Keratinocyte (primary cell): ENCODE data around the gene KCNB1. TPM values are rescaled to one million over a fixed set of nuclear protein-coding genes. Genes with fewer than 3 reads are reported as not detected.

Source experiments
- DNase-seq: peaks from one replicate; pipeline ENCODE4 v3.0.0-alpha.2; 2011; ENCODE audit warnings: low read depth, missing footprints, low spot score
- FAIRE-seq: peaks from 2 replicates; lab custom pipeline; 2011; peaks lifted over from hg19 to GRCh38; lab: Jason Lieb, UNC
- H2AFZ ChIP-seq: 2 replicates; pipeline ENCODE4 v1.6.0; 2012; ENCODE audit warnings: low read length, control low read depth, inconsistent platforms; ENCODE audit not compliant: control insufficient read depth
- H3K27ac ChIP-seq: 2 replicates; pipeline ENCODE4 v1.5.1; 2011; ENCODE audit warnings: low read length; ENCODE audit not compliant: control insufficient read depth, insufficient read depth
- H3K27me3 ChIP-seq: 3 replicates; pipeline ENCODE4 v1.6.0; 2011; ENCODE audit warnings: low read length; ENCODE audit not compliant: control insufficient read depth, insufficient read depth; ENCODE audit errors: extremely low read depth
- H3K36me3 ChIP-seq, 2 experiments: 2 replicates in 1 of 2; 3 replicates in 1 of 2; pipeline ENCODE4 v1.5.1; 2011; ENCODE audit warnings: low read length in 2 of 2, mild to moderate bottlenecking in 1 of 2; ENCODE audit not compliant: control insufficient read depth in 2 of 2, insufficient read depth in 2 of 2; ENCODE audit errors: extremely low read depth in 1 of 2
- H3K4me1 ChIP-seq: 3 replicates; pipeline ENCODE4 v1.5.1; 2011; ENCODE audit warnings: low read length; ENCODE audit not compliant: control insufficient read depth, insufficient read depth; ENCODE audit errors: extremely low read depth
- H3K4me2 ChIP-seq: 3 replicates; pipeline ENCODE4 v1.6.0; 2011; ENCODE audit warnings: low read depth, low read length; ENCODE audit not compliant: control insufficient read depth, insufficient read depth; ENCODE audit errors: extremely low read depth
- H3K4me3 ChIP-seq, 3 experiments: fragments of 200-600 bp in 1 of 3; sonication (generic) in 1 of 3; 2 replicates in 2 of 3; 3 replicates in 1 of 3; pipeline ENCODE4 v1.5.1; 2011 to 2016; ENCODE audit warnings: low read length in 3 of 3, mild to moderate bottlenecking in 3 of 3, control low read depth in 2 of 3, inconsistent platforms in 1 of 3, low read depth in 1 of 3, mixed read lengths in 1 of 3, mixed run types in 1 of 3, moderate library complexity in 1 of 3; ENCODE audit not compliant: control insufficient read depth in 2 of 3, insufficient read depth in 2 of 3; ENCODE audit errors: extremely low read depth in 1 of 3
- H3K79me2 ChIP-seq: 2 replicates; pipeline ENCODE4 v1.6.0; 2012; ENCODE audit warnings: low read length; ENCODE audit not compliant: control insufficient read depth, insufficient read depth
- H3K9ac ChIP-seq: 3 replicates; pipeline ENCODE4 v1.6.0; 2011; ENCODE audit warnings: low read length; ENCODE audit not compliant: control insufficient read depth, insufficient read depth; ENCODE audit errors: extremely low read depth
- H3K9me1 ChIP-seq: 3 replicates; pipeline ENCODE4 v1.6.0; 2011; ENCODE audit warnings: low read length; ENCODE audit not compliant: control insufficient read depth, insufficient read depth; ENCODE audit errors: extremely low read depth
- H3K9me3 ChIP-seq: 2 replicates; pipeline ENCODE4 v1.5.1; 2012; ENCODE audit warnings: low read depth, low read length; ENCODE audit not compliant: control insufficient read depth
- H4K20me1 ChIP-seq: 3 replicates; pipeline ENCODE4 v1.6.0; 2011; ENCODE audit warnings: low read length; ENCODE audit not compliant: control insufficient read depth, insufficient read depth; ENCODE audit errors: extremely low read depth
- EZH2 ChIP-seq: IDR thresholded peaks from one replicate; pipeline ENCODE4 v1.6.1; 2012; ENCODE audit warnings: inconsistent platforms, mild to moderate bottlenecking, low read length, moderate library complexity
- dilution Hi-C: fragments of 300-500 bp; cut with MboI; formaldehyde crosslinking; loops from one replicate; pipeline ENCODE4 v1.7.0; 2020; ENCODE audit warnings: low sequenced_read_pairs; ENCODE audit not compliant: extremely low pct_ligation_motif_present
- polyA plus RNA-seq, 5 experiments: library from polyadenylated mRNA; depleted of rRNA in 3 of 5; stranded (reverse) in 3 of 5; stranded (forward) in 1 of 5; unstranded in 1 of 5; fragments of >200 nt; gene quantifications; 1 replicate in 1 of 5; 2 replicates in 3 of 5; 3 replicates in 1 of 5; pipeline versions ENCODE4 v1.2.1 to v1.2.3, GENCODE V29; 2011 to 2012; ENCODE audit warnings: missing spikeins in 2 of 5, low read depth in 1 of 5, low replicate concordance in 1 of 5
- TF ChIP-seq, protein P1 (sequence below), 3 experiments: IDR thresholded peaks in 1 of 3; conservative IDR thresholded peaks in 1 of 3; optimal IDR thresholded peaks in 1 of 3; 2 replicates in 2 of 3; 3 replicates in 1 of 3; pipeline versions ENCODE3 to v1.5.1; 2011; ENCODE audit warnings: low read length in 3 of 3, mild to moderate bottlenecking in 3 of 3, moderate library complexity in 2 of 3, control low read depth in 1 of 3, inconsistent platforms in 1 of 3; ENCODE audit not compliant: insufficient read depth in 2 of 3; ENCODE audit errors: extremely low read depth in 1 of 3

Gene KCNB1
- polyA plus RNA-seq, 1 donor (not counting 4 experiments of a cell fraction or from before 2014, with no cell fraction given) = not detected

DNA sequence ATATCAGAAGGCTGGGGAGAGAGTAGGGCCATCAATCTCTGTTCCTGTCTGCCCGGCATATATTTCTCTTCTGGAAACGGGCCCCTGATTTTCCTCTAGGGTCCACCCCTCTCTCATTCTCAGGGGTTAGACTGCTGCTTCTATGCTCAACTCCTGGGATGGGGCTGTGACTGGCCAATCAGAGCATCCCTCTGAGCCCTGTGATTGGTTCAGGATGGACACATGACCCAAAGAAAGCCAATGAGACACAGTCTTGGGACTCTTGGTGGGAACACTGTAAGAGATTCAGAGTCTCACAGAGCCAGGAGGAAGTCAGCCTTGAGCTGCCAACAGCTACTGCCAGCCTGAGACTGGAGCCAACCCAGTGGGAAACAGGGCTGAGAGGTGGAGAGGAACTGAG lies 31.0 kb upstream of the KCNB1 start:
- Histone ChIP-seq H3K9me3 (no peaks in the 10 kb centered on the region), H4K20me1 (no peaks in the 10 kb centered on the region), H3K36me3 (no peaks in the 10 kb centered on the region), H2AFZ (no peak overlapping the region), H3K4me3 (no peak overlapping the region), H3K9ac (no peak overlapping the region), H3K4me1 (peaks cover under 1% of the 10 kb centered on the region), H3K9me1 (no peaks in the 10 kb centered on the region), H3K4me2 (no peak overlapping the region), H3K79me2 (no peaks in the 10 kb centered on the region), H3K27me3 (peaks cover 13% of the 10 kb centered on the region), H3K27ac (no peak overlapping the region)
- no peak for DNase-seq
- TF ChIP-seq, protein P1, sequence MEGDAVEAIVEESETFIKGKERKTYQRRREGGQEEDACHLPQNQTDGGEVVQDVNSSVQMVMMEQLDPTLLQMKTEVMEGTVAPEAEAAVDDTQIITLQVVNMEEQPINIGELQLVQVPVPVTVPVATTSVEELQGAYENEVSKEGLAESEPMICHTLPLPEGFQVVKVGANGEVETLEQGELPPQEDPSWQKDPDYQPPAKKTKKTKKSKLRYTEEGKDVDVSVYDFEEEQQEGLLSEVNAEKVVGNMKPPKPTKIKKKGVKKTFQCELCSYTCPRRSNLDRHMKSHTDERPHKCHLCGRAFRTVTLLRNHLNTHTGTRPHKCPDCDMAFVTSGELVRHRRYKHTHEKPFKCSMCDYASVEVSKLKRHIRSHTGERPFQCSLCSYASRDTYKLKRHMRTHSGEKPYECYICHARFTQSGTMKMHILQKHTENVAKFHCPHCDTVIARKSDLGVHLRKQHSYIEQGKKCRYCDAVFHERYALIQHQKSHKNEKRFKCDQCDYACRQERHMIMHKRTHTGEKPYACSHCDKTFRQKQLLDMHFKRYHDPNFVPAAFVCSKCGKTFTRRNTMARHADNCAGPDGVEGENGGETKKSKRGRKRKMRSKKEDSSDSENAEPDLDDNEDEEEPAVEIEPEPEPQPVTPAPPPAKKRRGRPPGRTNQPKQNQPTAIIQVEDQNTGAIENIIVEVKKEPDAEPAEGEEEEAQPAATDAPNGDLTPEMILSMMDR (optimal IDR thresholded peaks at IDR 0.05 in 1 of 3, IDR thresholded peaks at IDR 0.05 in 1 of 3, conservative IDR thresholded peaks at IDR 0.05 in 1 of 3; ENCODE audit: extremely low read depth in 1 of 3, insufficient read depth in 2 of 3, low read length in 3 of 3) = no peak
- no peak for TF ChIP-seq EZH2
- dilution Hi-C loops = no loop called here
- no peak for FAIRE-seq

DNA sequence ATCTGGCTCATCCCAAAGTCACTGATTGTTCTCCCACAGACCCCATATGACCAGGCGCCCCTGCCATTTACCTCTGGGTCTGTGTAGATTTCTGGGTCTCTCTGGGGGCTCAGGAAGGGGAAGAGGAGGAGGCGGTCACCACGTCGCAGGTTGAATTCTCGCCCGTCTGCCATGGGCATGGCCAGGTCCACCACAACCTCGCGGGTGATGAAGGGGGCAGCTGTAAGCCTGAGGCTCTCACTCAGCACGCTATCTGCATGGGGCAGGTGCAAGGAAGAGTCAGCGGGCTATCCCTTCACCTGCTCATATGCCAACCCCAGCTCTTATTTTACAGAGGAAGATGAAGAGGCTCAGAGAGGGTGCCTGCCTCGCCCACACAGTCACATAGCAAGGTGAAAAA lies 30.5 kb upstream of the KCNB1 start:
- no peak overlapping the region for H3K4me3 ChIP-seq
- no peak for TF ChIP-seq EZH2
- TF ChIP-seq, protein P1 (optimal IDR thresholded peaks at IDR 0.05 in 1 of 3, IDR thresholded peaks at IDR 0.05 in 1 of 3, conservative IDR thresholded peaks at IDR 0.05 in 1 of 3; ENCODE audit: extremely low read depth in 1 of 3, insufficient read depth in 2 of 3, low read length in 3 of 3) = no peak
- no peaks in the 10 kb centered on the region for H3K9me3 ChIP-seq
- peaks cover 13% of the 10 kb centered on the region for H3K27me3 ChIP-seq
- no peaks in the 10 kb centered on the region for H3K36me3 ChIP-seq
- no peak for FAIRE-seq
- no peaks in the 10 kb centered on the region for H3K9me1 ChIP-seq
- no peaks in the 10 kb centered on the region for H3K79me2 ChIP-seq
- H3K9ac ChIP-seq = no peak overlapping the region
- H2AFZ ChIP-seq = no peak overlapping the region
- dilution Hi-C loops = no loop called here
- peaks cover 5% of the 10 kb centered on the region for H3K4me1 ChIP-seq
- no peak for DNase-seq
- no peak overlapping the region for H3K27ac ChIP-seq
- H4K20me1 ChIP-seq = no peaks in the 10 kb centered on the region
- H3K4me2 ChIP-seq = no peak overlapping the region
